Measurements from ENCODE around the gene PCBD2. TPM values are rescaled to one million over a fixed set of nuclear protein-coding genes. Genes with fewer than 3 reads are reported as not detected.
A peak's percentile ranks its signal among the peaks of the same experiment; 100 is the strongest.

PCBD2 gene
- total RNA-seq, 1 experiment from 2014 or later, result 7.0 TPM

- Histone ChIP-seq H3K9ac (ENCODE audit: low read length) (no peak overlapping the region), H3F3A (ENCODE audit: low read length, unreplicated experiment) (no peaks in the 10 kb centered on the region), H3K36me3 (ENCODE audit: low read depth, low read length) (no peaks in the 10 kb centered on the region; the same call in 1 of the 2 replicates), H3K27me3 (ENCODE audit: low read length) (no peaks in the 10 kb centered on the region), H3K27ac (ENCODE audit: low read length) (no peak overlapping the region), H2AFZ (ENCODE audit: low read length) (no peak overlapping the region), H4K20me1 (ENCODE audit: low read length) (no peaks in the 10 kb centered on the region), H3K4me2 (ENCODE audit: low read length) (no peak overlapping the region), H3K79me2 (ENCODE audit: low read length) (no peaks in the 10 kb centered on the region), H3K4me3 (ENCODE audit: low read length) (no peak overlapping the region), H3K9me2 (replicated peaks; ENCODE audit: low read length) (no peaks in the 10 kb centered on the region), H3K9me3 (ENCODE audit: low read length) (no peaks in the 10 kb centered on the region), H3K4me1 (ENCODE audit: insufficient read depth, low read length) (no peaks in the 10 kb centered on the region; the same call in 1 of the 2 replicates)
- ChIA-PET POLR2A (ENCODE audit: unreplicated experiment) (interaction anchor here (0.5 kb wide), 1 partner anchor 362 kb away, joined by 3 read pairs; no protein-coding TSS in a partner anchor), CTCF (no interaction called here)
- no peak for TF ChIP-seq EZH2phosphoT487 (IDR thresholded peaks at IDR 0.05; ENCODE audit: borderline replicate concordance, low read length)
- no peak for TF ChIP-seq CTCF (conservative IDR thresholded peaks at IDR 0.05; ENCODE audit: low read depth, low read length)
- no peak for TF ChIP-seq EZH2 (IDR thresholded peaks at IDR 0.05; ENCODE audit: low read length, unreplicated experiment)
- DNase-seq, result no peak
- no TSS peak for BruUV-seq (replicated peaks)
- no peak for ATAC-seq
- intact Hi-C loops (cut with micrococcal nuclease), result no loop called here
Measured at GRCh38 chr5:134949316-134949715, 44.4 kb downstream of the PCBD2 start.

- intact Hi-C loops (cut with micrococcal nuclease), result no loop called here
- H3K27ac ChIP-seq (ENCODE audit: low read length), result no peak overlapping the region
- DNase-seq, result no peak
- no peak overlapping the region for H3K4me3 ChIP-seq (ENCODE audit: low read length)
- CTCF ChIA-PET, result no interaction called here
- TF ChIP-seq EZH2phosphoT487 (IDR thresholded peaks at IDR 0.05; ENCODE audit: borderline replicate concordance, low read length), result no peak
- TF ChIP-seq EZH2 (IDR thresholded peaks at IDR 0.05; ENCODE audit: low read length, unreplicated experiment), result no peak
- TF ChIP-seq CTCF (conservative IDR thresholded peaks at IDR 0.05; ENCODE audit: low read depth, low read length), result no peak
- no peaks in the 10 kb centered on the region for H3K36me3 ChIP-seq (ENCODE audit: low read depth, low read length)
- ATAC-seq, result peak; percentile 50
- H3K9ac ChIP-seq (ENCODE audit: low read length), result no peak overlapping the region
- no peaks in the 10 kb centered on the region for H3F3A ChIP-seq (ENCODE audit: low read length, unreplicated experiment)
- no peaks in the 10 kb centered on the region for H3K9me2 ChIP-seq (replicated peaks; ENCODE audit: low read length)
- no peaks in the 10 kb centered on the region for H3K9me3 ChIP-seq (ENCODE audit: low read length)
- no peak overlapping the region for H2AFZ ChIP-seq (ENCODE audit: low read length)
- H3K4me1 ChIP-seq (ENCODE audit: insufficient read depth, low read length), result no peaks in the 10 kb centered on the region
- POLR2A ChIA-PET (ENCODE audit: unreplicated experiment), result no interaction called here
- no peak overlapping the region for H3K4me2 ChIP-seq (ENCODE audit: low read length)
- no peaks in the 10 kb centered on the region for H3K27me3 ChIP-seq (ENCODE audit: low read length)
- no TSS peak for BruUV-seq (replicated peaks)
- no peaks in the 10 kb centered on the region for H3K79me2 ChIP-seq (ENCODE audit: low read length)
- H4K20me1 ChIP-seq (ENCODE audit: low read length), result no peaks in the 10 kb centered on the region
Measured at GRCh38 chr5:134957920-134958608, 53.1 kb downstream of the PCBD2 start.

GRCh38 chr5:134958755-134959154, 53.8 kb downstream of the PCBD2 start:
- TF ChIP-seq EZH2phosphoT487 (IDR thresholded peaks at IDR 0.05; ENCODE audit: borderline replicate concordance, low read length) (no peak), EZH2 (IDR thresholded peaks at IDR 0.05; ENCODE audit: low read length, unreplicated experiment) (no peak), CTCF (conservative IDR thresholded peaks at IDR 0.05; ENCODE audit: low read depth, low read length) (no peak)
- H3K9me2 ChIP-seq (replicated peaks; ENCODE audit: low read length), result no peaks in the 10 kb centered on the region
- no peak overlapping the region for H3K9ac ChIP-seq (ENCODE audit: low read length)
- no peak overlapping the region for H3K4me2 ChIP-seq (ENCODE audit: low read length)
- no peak overlapping the region for H3K27ac ChIP-seq (ENCODE audit: low read length)
- no peak overlapping the region for H3K4me3 ChIP-seq (ENCODE audit: low read length)
- H3K36me3 ChIP-seq (ENCODE audit: low read depth, low read length), result no peaks in the 10 kb centered on the region
- H3K79me2 ChIP-seq (ENCODE audit: low read length), result no peaks in the 10 kb centered on the region
- DNase-seq (no peak), ATAC-seq (no peak; the same call in 1 of the 2 replicates)
- H3K9me3 ChIP-seq (ENCODE audit: low read length), result no peaks in the 10 kb centered on the region
- H4K20me1 ChIP-seq (ENCODE audit: low read length), result no peaks in the 10 kb centered on the region
- intact Hi-C loops (cut with micrococcal nuclease), result no loop called here
- no peaks in the 10 kb centered on the region for H3F3A ChIP-seq (ENCODE audit: low read length, unreplicated experiment)
- POLR2A ChIA-PET (ENCODE audit: unreplicated experiment), result no interaction called here
- no peaks in the 10 kb centered on the region for H3K4me1 ChIP-seq (ENCODE audit: insufficient read depth, low read length)
- no TSS peak for BruUV-seq (replicated peaks)
- no peaks in the 10 kb centered on the region for H3K27me3 ChIP-seq (ENCODE audit: low read length)
- CTCF ChIA-PET, result no interaction called here
- no peak overlapping the region for H2AFZ ChIP-seq (ENCODE audit: low read length)
